ENCODE data around the gene TECPR2.

GRCh38 chr14:102362545-102363181 is at the start of gene TECPR2, which contains the start of gene CINP:
- TF ChIP-seq CTCF (IDR thresholded peaks at IDR 0.05; ENCODE audit: low read depth, low read length, missing input control) (no peak), MAX (IDR thresholded peaks at IDR 0.05) (no peak), REST (IDR thresholded peaks at IDR 0.05) (no peak), YY1 (IDR thresholded peaks at IDR 0.05) (peak; percentile 78), JUND (IDR thresholded peaks at IDR 0.05) (no peak), RAD21 (IDR thresholded peaks at IDR 0.05) (no peak), RXRA (IDR thresholded peaks at IDR 0.05) (no peak), SP1 (IDR thresholded peaks at IDR 0.05) (peak; percentile 16), GABPA (IDR thresholded peaks at IDR 0.05 in 1 of 2, conservative IDR thresholded peaks at IDR 0.05 in 1 of 2) (peak; percentile 77 to 93), TAF1 (conservative IDR thresholded peaks at IDR 0.05) (no peak), ZBTB33 (IDR thresholded peaks at IDR 0.05) (no peak), ATF3 (IDR thresholded peaks at IDR 0.05) (no peak), FOXA2 (IDR thresholded peaks at IDR 0.05) (no peak), FOXA1 (IDR thresholded peaks at IDR 0.05) (no peak)
